Ramos (cell line): Measurements from ENCODE around the gene ZFAND2A.
"Not testable (repeated sequence)": the region's sequence is repeated elsewhere in the genome, so short reads cannot be mapped to it uniquely, and the experiment has no call there.

Experiments used
- in situ Hi-C: fragments of 300-500 bp; cut with MboI; formaldehyde crosslinking; loops from one replicate; pipeline ENCODE4 v1.14.3; 2022; ENCODE audit warnings: low sequenced_read_pairs; ENCODE audit not compliant: unreplicated experiment

Gene ZFAND2A

GRCh38 chr7:1130021-1130990 lies 29.7 kb downstream of the ZFAND2A start:
- in situ Hi-C loops: no loop called here

GRCh38 chr7:1129431-1129830 lies 30.6 kb downstream of the ZFAND2A start:
- in situ Hi-C loops: no loop called here

GRCh38 chr7:1127001-1127400 lies 33.0 kb downstream of the ZFAND2A start:
- in situ Hi-C loops: no loop called here

GRCh38 chr7:1125603-1125969 lies 34.4 kb downstream of the ZFAND2A start:
- in situ Hi-C loops: no loop called here

GRCh38 chr7:1124816-1125602 lies 35.0 kb downstream of the ZFAND2A start:
- in situ Hi-C loops: no loop called here

GRCh38 chr7:1124164-1124563 lies 35.8 kb downstream of the ZFAND2A start:
- in situ Hi-C loops: no loop called here

- in situ Hi-C loops: no loop called here
Measured at GRCh38 chr7:1123715-1124114, 36.3 kb downstream of the ZFAND2A start.

GRCh38 chr7:1122832-1123501 lies 37.0 kb downstream of the ZFAND2A start:
- in situ Hi-C loops: no loop called here

GRCh38 chr7:1121886-1122831 lies 37.8 kb downstream of the ZFAND2A start:
- in situ Hi-C loops: no loop called here

- in situ Hi-C loops: no loop called here
Measured at GRCh38 chr7:1121476-1121875, 38.5 kb downstream of the ZFAND2A start.

- in situ Hi-C loops: no loop called here
Measured at GRCh38 chr7:1120791-1121190, 39.2 kb downstream of the ZFAND2A start.

- in situ Hi-C loops: no loop called here
Measured at GRCh38 chr7:1119201-1119600, 40.8 kb downstream of the ZFAND2A start.

- in situ Hi-C loops: no loop called here
Measured at GRCh38 chr7:1117321-1117928, 42.6 kb downstream of the ZFAND2A start.

GRCh38 chr7:1116383-1117008 lies 43.5 kb downstream of the ZFAND2A start:
- in situ Hi-C loops: not testable (repeated sequence)

GRCh38 chr7:1115171-1116045 lies 44.6 kb downstream of the ZFAND2A start:
- in situ Hi-C loops: not testable (repeated sequence)

- in situ Hi-C loops: no loop called here
Measured at GRCh38 chr7:1114505-1114904, 45.5 kb downstream of the ZFAND2A start.

GRCh38 chr7:1114088-1114487 lies 45.9 kb downstream of the ZFAND2A start:
- in situ Hi-C loops: no loop called here

GRCh38 chr7:1113548-1113885 lies 46.5 kb downstream of the ZFAND2A start:
- in situ Hi-C loops: no loop called here
